Epithelial cell of prostate (primary cell): ENCODE results near the gene SLC25A22.

Experiments used
- DNase-seq: peaks from one replicate; pipeline ENCODE4 v3.0.0-alpha.2; 2011; ENCODE audit warnings: low read depth, low spot score
- H3K27ac ChIP-seq: fragments of 450-650 bp; 2 replicates; pipeline ENCODE4 v1.5.1; 2017; ENCODE audit warnings: mild to moderate bottlenecking

SLC25A22 gene

DNA sequence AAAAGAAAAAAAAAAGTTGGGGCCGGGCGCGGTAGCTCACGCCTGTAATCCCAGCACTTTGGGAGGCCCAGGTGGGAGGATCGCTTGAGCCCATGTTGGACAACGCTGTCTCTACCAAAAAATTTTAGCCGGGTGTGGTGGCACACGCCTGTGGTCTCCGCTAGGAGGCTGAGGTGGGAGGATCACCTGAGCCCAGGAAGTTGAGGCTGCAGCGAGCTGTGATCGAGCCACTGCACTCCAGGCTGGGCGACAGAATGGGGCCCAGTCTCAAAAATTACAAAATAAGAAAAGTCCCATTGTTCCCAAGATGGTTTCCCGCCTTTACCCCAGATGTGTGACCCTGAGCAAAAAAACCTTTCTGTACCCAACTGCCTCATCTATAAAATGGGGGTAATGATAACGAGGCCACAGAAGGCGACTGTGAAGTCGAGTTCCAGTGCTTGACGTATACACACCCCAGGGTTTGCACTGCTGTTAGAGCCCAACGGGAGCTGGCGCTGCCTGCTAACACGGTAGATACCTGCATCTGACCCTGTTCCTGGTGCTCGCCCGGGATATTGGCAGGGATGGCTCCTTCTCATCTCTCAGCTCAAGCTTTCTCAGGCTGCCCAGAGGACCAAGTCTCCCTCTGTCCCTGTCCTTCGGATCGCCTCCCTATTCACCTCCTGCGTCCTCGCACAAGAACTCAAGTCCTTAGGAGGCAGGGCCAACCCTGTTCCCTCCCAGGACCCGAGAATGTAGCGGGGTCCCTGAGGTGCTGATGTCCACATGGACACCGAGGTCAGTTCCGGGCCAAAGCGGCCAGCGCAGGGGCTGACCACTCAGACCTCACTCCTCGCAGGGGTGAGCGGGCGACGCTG lies 10.6 kb upstream of the SLC25A22 start:
- DNase-seq = no peak
- H3K27ac ChIP-seq = peak overlapping the region; percentile 92

GRCh38 chr11:804599-804964 lies 6.5 kb upstream of the SLC25A22 start:
- peak overlapping the region; percentile 47 for H3K27ac ChIP-seq
- DNase-seq = no peak

DNA sequence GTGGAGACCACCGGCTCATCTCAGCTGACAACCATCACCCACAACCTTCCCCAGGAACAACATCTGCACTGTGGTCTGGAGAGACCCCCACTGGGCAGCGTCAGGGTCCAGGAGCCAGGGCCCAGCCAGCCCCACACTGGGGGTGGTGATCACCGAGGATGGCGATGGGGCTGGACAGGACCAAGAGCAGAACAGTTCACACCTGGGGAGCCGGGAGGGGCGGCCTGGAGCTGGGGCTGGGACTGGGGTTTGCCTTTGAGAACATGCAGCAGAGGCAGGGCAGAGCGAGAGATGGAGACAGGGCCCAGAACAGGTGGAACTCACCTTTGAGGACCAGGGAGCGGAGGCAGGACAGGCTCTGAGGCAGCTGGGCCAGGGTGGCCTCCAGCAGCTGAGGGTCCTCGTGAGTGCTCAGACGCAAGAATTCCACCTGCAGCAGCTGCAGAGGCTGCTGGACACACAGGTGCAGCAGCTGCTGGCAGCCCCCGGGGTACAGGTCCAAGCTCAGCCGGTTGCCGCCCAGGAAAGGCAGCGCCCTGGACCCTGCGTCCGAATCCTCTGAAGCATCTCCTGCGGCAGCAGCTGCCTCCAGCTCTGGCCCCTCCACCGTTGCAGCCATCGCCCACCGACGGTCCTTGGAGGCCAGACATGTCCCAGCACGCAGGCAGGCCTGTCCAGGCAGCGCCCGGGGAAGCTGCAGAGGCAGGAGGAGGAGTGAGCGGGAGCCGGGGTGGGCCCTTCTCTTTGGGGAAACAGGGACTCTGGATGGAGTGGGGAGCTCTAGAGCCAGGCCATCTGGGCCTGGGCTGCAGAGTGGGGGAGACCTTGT lies 5.9 kb upstream of the SLC25A22 start:
- no peak for DNase-seq
- no peak overlapping the region for H3K27ac ChIP-seq

DNA sequence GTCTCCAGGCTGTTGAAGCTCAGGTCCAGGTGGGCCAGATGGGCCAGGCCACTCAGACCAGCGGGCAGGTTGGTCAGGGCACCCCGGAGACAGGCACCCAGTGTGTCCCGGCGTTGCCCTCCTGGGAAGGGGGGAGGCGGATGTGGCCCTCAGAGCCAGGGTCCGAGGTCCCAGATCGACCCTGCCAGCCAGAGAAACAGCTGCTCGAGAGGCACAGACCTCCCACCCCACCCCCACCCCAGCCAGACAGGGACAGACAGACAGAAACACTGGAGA lies 5.3 kb upstream of the SLC25A22 start:
- DNase-seq = no peak
- H3K27ac ChIP-seq = no peak overlapping the region

DNA sequence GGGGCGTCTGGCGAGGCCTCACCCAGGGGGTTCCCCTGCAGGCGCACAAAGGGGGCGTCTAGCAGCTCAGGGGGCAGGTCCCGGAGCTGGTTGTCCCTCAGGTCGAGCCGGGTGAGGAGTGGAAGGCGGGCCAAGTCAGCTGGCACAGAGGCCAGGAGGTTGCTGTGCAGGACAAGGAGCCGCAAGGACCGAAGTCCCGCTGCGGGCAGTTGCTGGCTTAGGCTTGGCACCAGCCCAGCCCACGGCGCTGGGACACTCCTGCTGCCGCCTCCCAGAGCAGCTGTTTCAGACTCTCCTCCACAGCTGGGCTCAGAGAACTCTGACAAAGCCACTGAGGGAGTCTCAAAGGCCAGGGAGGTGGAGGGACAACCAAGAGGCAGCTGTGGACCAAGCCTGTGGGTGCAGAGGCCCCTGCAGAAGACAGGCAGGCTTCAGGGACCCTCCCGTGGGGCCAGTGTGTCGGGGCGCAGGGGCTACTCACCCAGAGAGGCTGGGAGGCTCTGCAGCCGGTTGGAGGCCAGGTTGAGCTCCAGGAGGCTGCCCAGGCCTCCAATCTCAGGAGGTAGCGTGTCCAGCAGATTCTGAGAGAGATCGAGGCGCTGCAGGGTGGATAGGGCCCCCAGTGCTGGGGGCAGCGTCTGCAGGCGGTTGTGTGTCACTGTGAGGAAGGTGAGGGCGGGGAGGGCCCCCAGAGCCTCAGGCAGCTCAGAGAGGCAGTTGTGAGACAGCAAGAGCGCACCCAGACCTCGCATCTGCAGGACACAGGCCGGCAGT lies 4.8 kb upstream of the SLC25A22 start:
- H3K27ac ChIP-seq = no peak overlapping the region
- no peak for DNase-seq

GRCh38 chr11:802018-802617 lies 4.0 kb upstream of the SLC25A22 start:
- no peak for DNase-seq
- no peak overlapping the region for H3K27ac ChIP-seq

DNA sequence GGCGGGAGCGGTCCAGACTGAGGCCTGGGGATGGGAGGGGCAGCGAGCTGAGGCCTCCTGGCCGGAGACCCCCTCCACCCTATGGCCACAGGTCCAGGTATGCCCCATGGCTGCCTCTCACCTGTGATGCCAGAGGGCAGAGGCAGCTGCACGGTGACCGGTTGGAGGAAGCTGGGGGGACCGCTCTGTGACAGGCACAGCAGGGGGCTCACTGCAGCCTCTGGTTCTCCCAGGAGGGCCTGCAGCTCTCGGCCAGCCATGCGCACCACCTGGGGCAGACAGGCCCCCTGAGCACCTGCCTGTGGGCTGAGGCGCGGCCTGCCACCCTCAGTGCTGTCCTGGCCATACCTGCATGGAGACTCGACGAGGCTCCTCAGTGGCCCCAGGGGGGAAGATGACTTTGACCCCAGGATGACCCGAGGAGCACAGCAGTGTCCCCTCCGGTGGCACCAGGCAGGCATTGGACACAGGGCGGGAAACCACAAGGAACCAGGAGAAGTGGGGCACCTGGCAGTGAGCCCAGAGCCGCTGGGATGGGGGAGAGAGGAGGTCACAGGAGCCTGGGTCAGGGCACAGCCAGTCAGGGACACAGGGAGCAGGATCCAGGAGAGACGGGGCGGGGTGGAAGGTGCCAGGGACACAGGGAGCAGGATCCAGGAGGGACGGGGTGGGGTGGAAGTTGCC lies 3.2 kb upstream of the SLC25A22 start:
- no peak for DNase-seq
- no peak overlapping the region for H3K27ac ChIP-seq

DNA sequence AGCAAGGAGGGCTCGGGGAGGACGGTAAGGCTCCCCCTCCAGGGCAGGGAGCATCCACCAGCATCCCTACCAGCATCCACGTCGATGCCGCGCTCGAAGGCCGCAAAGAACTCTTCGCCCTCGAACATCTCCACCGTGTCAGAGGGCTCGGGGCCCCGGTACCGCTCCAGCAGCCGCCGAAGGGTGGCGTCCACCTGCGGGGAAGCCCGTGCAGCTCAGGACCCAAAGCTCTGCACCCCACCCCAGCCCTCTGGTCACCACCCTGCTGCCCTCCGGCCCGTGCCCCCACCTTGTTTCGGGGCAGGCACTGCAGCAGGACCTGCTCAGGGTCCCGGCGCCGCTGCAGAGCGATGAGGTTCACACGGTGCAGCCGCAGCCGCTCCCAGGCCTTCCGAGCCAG lies 2.4 kb upstream of the SLC25A22 start:
- no peak overlapping the region for H3K27ac ChIP-seq
- no peak for DNase-seq

DNA sequence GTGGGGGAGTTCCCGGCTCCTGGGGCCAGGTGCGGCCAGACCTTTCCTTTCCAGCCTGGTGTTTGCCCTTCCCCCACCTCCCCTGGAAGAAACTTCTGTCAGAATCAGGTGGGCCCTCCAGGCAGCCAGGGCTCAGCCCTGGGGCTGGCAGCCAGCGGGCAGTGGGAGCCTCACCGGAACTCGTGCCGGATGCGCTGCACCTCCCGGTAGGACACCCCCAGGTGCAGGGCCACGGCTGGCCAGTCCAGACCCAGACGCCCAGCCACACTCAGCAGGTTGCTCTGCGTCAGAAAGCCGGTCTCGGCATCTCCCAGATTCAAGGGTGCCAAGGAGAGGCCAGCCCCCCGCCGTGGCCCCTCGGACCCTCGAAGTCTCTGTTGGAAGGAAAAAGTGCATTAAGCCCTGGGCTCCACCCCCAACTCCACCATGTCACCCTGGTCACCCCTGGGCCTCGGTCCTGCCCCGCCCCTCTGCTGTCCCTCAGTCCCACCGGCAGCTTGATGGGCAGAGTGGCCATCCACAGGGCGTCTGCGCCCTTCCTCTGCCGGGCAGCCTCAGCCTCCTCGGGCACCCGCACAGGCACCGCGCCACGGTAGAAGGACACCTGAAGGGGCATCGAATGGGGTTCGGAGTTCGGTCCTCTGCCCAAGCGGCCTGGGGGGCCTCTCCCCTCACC lies 1.7 kb upstream of the SLC25A22 start:
- DNase-seq = no peak
- no peak overlapping the region for H3K27ac ChIP-seq

- no peak for DNase-seq
- H3K27ac ChIP-seq = peak overlapping the region; percentile 70
Measured at GRCh38 chr11:797296-798092, 587 bp downstream of the SLC25A22 start.

DNA sequence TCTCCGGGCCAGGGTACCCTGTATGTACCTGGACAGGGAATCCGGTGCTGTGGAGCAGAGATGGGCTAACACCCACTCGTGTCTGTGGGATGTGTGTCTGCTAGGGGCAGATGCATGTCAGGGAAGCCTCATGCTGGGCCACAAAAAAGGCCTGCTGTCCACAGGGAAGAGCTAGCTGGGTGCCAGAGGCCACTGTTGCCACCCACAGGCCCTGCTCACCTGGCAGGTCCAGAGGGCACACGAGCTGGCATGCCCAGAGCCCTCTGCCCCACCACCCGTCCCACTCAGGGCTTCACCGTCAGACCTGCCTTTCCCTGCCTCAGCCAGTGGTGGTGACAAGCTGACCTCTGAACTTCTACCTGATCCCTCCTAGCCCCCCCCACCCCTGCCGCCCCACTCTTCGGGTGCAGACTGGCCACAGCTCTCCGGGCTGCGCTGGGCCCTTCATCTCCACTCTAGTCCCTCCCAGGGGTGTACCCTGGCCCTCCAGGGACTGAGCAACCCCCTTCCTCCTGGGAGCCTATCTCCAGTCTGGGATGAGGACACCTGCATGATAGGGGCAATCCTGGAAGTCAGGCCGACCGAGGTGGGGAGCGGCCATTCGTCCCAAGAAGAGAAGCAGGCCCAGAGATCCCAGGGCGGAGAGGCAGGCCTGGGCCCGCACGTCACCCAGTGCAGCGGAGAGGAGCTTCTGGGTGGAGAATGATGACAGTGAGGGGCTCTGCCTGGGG lies 1.4 kb downstream of the SLC25A22 start:
- no peak for DNase-seq
- H3K27ac ChIP-seq = peak overlapping the region; percentile 70

DNA sequence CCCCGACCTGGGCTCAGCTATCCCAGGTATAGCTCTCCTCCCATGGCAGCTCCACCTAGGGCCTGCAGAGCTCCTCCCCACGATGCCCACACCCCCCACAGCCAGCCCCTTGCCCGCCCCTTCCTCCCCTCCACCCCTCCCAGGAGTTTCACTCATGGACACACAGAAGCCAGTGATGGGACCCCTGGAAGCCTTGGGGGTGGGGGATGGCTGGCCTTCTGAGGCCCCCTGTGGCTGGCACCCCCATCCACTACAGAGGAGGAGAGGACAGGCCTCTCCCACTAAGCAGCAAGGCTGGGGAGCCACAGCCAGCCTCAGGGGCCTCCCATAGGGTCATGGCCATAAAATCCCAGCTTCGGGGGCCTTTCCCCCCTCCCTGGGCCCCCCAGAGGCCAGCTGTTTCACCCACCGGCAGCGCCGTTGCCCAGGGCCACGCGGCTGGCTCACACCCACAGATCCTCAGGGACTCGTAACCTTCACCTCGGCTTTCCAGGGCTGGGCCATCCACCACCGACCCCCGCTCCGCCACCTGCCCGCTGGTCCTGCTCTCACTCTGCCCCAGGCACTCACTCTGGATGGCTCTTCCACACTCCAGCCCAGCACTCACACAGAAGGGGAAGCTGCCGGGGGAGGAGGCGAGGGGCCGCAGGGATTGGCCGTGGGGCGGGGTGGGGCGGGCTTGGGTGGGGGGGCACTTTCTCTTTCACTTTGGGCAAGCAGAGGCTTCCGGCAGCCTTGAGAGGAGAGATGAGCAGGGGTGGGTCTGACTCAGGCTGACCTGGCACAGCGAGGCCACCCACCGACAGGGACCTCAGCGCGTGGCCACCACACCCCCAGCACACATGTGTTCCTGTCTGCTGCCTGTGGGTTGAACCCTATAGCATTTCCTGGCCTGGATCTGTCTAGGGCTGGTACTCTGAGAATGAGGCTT lies 2.2 kb downstream of the SLC25A22 start:
- no peak for DNase-seq
- H3K27ac ChIP-seq = peak overlapping the region; percentile 70

GRCh38 chr11:794766-795633 lies 3.1 kb downstream of the SLC25A22 start:
- H3K27ac ChIP-seq = no peak overlapping the region
- no peak for DNase-seq

DNA sequence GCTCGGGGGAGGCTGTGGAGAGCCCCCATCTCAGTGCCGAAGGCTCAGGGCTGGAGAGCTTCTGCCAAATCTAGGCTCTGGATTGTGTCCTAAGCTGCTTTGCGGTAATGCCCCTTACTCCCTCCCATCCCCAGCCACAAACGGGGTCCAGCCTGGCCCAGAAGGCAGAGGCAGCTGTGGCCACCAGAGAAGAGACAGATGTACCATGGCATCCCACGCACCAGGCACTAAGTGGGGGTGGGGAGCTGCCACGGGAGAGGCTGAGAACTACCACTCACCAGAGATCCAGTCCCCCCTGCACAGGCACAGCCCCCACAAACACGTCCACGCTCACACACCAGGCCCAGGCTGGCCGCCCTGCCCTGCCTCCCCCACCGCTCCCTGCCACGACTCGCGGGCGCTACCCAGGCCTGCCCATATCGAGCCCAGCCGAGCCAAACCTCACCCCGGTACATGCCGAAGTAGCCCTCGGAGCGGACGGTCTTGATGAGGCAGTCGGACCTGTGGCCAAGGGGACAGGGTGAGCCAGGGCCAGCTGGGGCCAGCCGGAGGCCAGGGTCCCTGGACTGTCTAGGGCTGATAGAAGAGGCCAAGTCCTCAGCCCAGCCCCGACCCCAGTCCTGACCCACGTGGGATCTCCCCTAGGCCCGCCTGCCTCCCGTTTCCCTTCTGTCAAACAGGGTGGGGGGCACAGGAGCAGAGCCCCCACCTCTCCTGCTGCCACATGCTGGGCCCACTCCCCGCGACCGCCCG lies 3.9 kb downstream of the SLC25A22 start:
- no peak for DNase-seq
- H3K27ac ChIP-seq = no peak overlapping the region

DNA sequence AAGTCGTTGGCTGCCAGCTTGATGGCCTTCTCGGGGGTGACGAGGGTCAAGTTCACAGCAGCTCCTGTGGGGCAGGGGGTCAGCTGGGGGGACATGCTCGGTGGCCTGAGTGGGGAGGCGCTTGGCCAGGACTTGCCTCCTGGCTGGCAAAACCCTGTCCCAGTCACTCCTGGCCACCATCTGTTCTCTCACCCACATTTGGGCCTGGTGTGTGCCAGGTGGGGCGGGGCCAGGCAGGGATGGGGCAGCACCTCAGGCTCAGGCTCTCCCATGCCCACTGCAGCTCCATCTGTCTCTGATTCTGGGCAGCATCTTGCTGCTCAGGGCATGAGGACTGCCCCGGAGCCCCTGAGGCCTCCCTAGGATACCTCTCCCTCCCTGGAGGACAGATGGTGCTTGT lies 4.5 kb downstream of the SLC25A22 start:
- H3K27ac ChIP-seq = no peak overlapping the region
- no peak for DNase-seq
